ENCODE results near the gene ADCY9.

Gene ADCY9

GRCh38 chr16:4141604-4142003 lies 25.4 kb upstream of the ADCY9 start:
- H3K4me3 ChIP-seq (ENCODE audit: low read depth in 1 of 2, low read length in 2 of 2), result no peak overlapping the region
- H3K36me3 ChIP-seq (ENCODE audit: control insufficient read depth in 1 of 2, insufficient read depth in 2 of 2, low read length in 2 of 2), result no peaks in the 10 kb centered on the region
- H3K27ac ChIP-seq (ENCODE audit: low read length), result no peak overlapping the region
- H3K9me3 ChIP-seq (ENCODE audit: control insufficient read depth in 1 of 2, low read length in 2 of 2), result no peaks in the 10 kb centered on the region
- no peaks in the 10 kb centered on the region for H3K4me1 ChIP-seq (ENCODE audit: control insufficient read depth in 1 of 2, insufficient read depth in 2 of 2, low read length in 2 of 2)
- no peaks in the 10 kb centered on the region for H3K27me3 ChIP-seq (ENCODE audit: low read depth, low read length)

DNA sequence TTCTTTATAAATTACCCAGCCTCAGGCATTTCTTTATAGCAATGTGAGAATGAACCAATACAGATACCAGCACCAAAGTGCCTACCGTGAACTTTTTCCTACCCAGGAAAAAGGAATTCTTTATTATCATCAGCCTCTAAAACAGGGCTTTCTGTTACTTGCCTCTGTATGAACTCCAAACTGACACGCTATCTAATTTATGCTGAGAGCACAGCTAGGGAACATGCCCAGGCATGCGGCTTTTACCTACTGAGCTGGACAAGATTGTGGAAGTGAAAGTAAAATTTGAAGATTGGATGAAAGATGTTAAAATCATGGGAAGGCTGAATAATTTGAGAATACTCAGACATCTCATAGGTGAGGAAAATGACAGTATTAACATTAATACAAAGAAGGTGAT lies 24.4 kb upstream of the ADCY9 start:
- Histone ChIP-seq H3K36me3 (ENCODE audit: control insufficient read depth in 1 of 2, insufficient read depth in 2 of 2, low read length in 2 of 2) (no peaks in the 10 kb centered on the region), H3K27ac (ENCODE audit: low read length) (no peak overlapping the region), H3K9me3 (ENCODE audit: control insufficient read depth in 1 of 2, low read length in 2 of 2) (no peaks in the 10 kb centered on the region), H3K27me3 (ENCODE audit: low read depth, low read length) (no peaks in the 10 kb centered on the region), H3K4me3 (ENCODE audit: low read depth in 1 of 2, low read length in 2 of 2) (no peak overlapping the region), H3K4me1 (ENCODE audit: control insufficient read depth in 1 of 2, insufficient read depth in 2 of 2, low read length in 2 of 2) (no peaks in the 10 kb centered on the region)

DNA sequence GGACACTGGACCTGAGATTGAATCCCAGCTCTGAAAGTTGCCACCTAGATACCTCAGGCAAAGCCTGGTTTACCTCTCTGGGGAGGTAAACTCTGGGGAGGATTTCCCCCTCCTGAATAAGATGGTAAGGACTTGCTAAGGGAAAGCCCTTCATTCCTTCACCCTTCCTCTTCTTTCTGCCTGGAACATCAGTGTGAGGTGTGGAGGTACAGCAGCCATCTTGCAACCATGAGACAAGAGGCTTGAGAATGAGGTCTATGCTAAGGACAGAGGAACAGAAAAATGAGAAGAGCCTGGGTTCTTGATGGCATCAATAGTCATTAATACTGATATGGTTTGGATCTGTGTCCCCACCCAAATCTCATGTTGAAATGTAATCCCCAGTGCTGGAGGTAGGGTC lies 23.7 kb upstream of the ADCY9 start:
- Histone ChIP-seq H3K9me3 (ENCODE audit: control insufficient read depth in 1 of 2, low read length in 2 of 2) (no peaks in the 10 kb centered on the region), H3K36me3 (ENCODE audit: control insufficient read depth in 1 of 2, insufficient read depth in 2 of 2, low read length in 2 of 2) (no peaks in the 10 kb centered on the region), H3K4me3 (ENCODE audit: low read depth in 1 of 2, low read length in 2 of 2) (no peak overlapping the region), H3K27me3 (ENCODE audit: low read depth, low read length) (no peaks in the 10 kb centered on the region), H3K27ac (ENCODE audit: low read length) (no peak overlapping the region), H3K4me1 (ENCODE audit: control insufficient read depth in 1 of 2, insufficient read depth in 2 of 2, low read length in 2 of 2) (no peaks in the 10 kb centered on the region)

DNA sequence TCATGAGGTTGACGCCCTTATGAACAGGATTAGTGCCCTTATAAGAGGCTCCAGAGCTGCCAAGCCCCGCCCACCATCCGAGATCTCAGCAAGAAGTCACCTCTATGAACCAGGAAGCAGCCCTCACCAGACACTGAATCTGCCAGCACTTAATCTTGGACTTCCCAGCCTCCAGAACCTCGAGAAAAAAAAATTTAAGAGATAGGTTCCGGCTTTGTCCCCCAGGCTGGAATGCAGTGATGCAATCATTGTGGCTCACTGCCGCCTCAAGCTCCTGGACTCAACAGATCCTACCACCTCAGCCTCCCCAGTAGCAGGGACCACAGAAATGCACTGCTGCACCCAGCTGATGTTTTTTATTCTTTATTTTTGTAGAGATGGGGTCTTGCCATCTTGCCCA lies 22.5 kb upstream of the ADCY9 start:
- H3K27me3 ChIP-seq (ENCODE audit: low read depth, low read length), result no peaks in the 10 kb centered on the region
- no peak overlapping the region for H3K27ac ChIP-seq (ENCODE audit: low read length)
- H3K4me1 ChIP-seq (ENCODE audit: control insufficient read depth in 1 of 2, insufficient read depth in 2 of 2, low read length in 2 of 2), result no peaks in the 10 kb centered on the region
- H3K36me3 ChIP-seq (ENCODE audit: control insufficient read depth in 1 of 2, insufficient read depth in 2 of 2, low read length in 2 of 2), result no peaks in the 10 kb centered on the region
- H3K9me3 ChIP-seq (ENCODE audit: control insufficient read depth in 1 of 2, low read length in 2 of 2), result no peaks in the 10 kb centered on the region
- no peak overlapping the region for H3K4me3 ChIP-seq (ENCODE audit: low read depth in 1 of 2, low read length in 2 of 2)

- no peaks in the 10 kb centered on the region for H3K9me3 ChIP-seq (ENCODE audit: control insufficient read depth in 1 of 2, low read length in 2 of 2)
- H3K4me3 ChIP-seq (ENCODE audit: low read depth in 1 of 2, low read length in 2 of 2), result no peak overlapping the region
- H3K36me3 ChIP-seq (ENCODE audit: control insufficient read depth in 1 of 2, insufficient read depth in 2 of 2, low read length in 2 of 2), result no peaks in the 10 kb centered on the region
- H3K27ac ChIP-seq (ENCODE audit: low read length), result no peak overlapping the region
- no peaks in the 10 kb centered on the region for H3K27me3 ChIP-seq (ENCODE audit: low read depth, low read length)
- H3K4me1 ChIP-seq (ENCODE audit: control insufficient read depth in 1 of 2, insufficient read depth in 2 of 2, low read length in 2 of 2), result no peaks in the 10 kb centered on the region
Observed at GRCh38 chr16:4137438-4137837, 21.2 kb upstream of the ADCY9 start.

DNA sequence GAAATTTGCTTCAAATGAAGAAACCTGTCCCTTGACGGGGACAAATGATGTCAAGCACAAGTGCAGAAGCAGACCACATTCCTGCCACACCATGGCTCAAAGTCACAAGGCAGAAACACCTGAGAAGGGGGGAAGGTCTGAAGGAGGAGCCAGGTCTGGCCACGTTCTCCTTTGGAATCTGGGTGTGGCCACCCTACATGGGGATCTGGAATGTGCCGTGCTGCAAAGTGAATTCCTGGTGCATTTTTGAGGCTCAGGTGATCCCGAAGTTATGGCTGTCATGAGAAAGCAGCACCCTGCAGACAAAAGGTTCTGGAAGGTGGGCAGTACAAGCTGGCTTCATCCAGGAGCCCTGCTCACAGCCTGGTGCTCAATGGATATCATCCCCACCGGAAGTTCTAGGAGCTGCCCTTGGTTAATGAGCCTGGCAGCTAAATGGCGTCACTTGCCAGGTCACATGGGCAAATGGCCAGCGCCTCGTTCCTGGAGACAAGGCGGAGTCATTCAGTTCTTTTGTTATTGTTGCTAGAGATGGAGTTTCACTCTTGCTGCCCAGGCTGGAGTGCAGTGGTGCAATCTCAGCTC lies 20.1 kb upstream of the ADCY9 start:
- H3K36me3 ChIP-seq (ENCODE audit: control insufficient read depth in 1 of 2, insufficient read depth in 2 of 2, low read length in 2 of 2), result no peaks in the 10 kb centered on the region
- H3K27ac ChIP-seq (ENCODE audit: low read length), result no peak overlapping the region
- H3K27me3 ChIP-seq (ENCODE audit: low read depth, low read length), result no peaks in the 10 kb centered on the region
- no peaks in the 10 kb centered on the region for H3K4me1 ChIP-seq (ENCODE audit: control insufficient read depth in 1 of 2, insufficient read depth in 2 of 2, low read length in 2 of 2)
- H3K4me3 ChIP-seq (ENCODE audit: low read depth in 1 of 2, low read length in 2 of 2), result no peak overlapping the region
- no peaks in the 10 kb centered on the region for H3K9me3 ChIP-seq (ENCODE audit: control insufficient read depth in 1 of 2, low read length in 2 of 2)

- H3K27ac ChIP-seq (ENCODE audit: low read length), result no peak overlapping the region
- H3K4me3 ChIP-seq (ENCODE audit: low read depth in 1 of 2, low read length in 2 of 2), result no peak overlapping the region
- no peaks in the 10 kb centered on the region for H3K9me3 ChIP-seq (ENCODE audit: control insufficient read depth in 1 of 2, low read length in 2 of 2)
- H3K36me3 ChIP-seq (ENCODE audit: control insufficient read depth in 1 of 2, insufficient read depth in 2 of 2, low read length in 2 of 2), result no peaks in the 10 kb centered on the region
- H3K27me3 ChIP-seq (ENCODE audit: low read depth, low read length), result no peaks in the 10 kb centered on the region
- H3K4me1 ChIP-seq (ENCODE audit: control insufficient read depth in 1 of 2, insufficient read depth in 2 of 2, low read length in 2 of 2), result no peaks in the 10 kb centered on the region
Observed at GRCh38 chr16:4135537-4135936, 19.3 kb upstream of the ADCY9 start.

- H3K4me1 ChIP-seq (ENCODE audit: control insufficient read depth in 1 of 2, insufficient read depth in 2 of 2, low read length in 2 of 2), result no peaks in the 10 kb centered on the region
- H3K9me3 ChIP-seq (ENCODE audit: control insufficient read depth in 1 of 2, low read length in 2 of 2), result no peaks in the 10 kb centered on the region
- H3K27ac ChIP-seq (ENCODE audit: low read length), result no peak overlapping the region
- no peaks in the 10 kb centered on the region for H3K36me3 ChIP-seq (ENCODE audit: control insufficient read depth in 1 of 2, insufficient read depth in 2 of 2, low read length in 2 of 2)
- no peaks in the 10 kb centered on the region for H3K27me3 ChIP-seq (ENCODE audit: low read depth, low read length)
- no peak overlapping the region for H3K4me3 ChIP-seq (ENCODE audit: low read depth in 1 of 2, low read length in 2 of 2)
Observed at GRCh38 chr16:4133897-4134372, 17.7 kb upstream of the ADCY9 start.

DNA sequence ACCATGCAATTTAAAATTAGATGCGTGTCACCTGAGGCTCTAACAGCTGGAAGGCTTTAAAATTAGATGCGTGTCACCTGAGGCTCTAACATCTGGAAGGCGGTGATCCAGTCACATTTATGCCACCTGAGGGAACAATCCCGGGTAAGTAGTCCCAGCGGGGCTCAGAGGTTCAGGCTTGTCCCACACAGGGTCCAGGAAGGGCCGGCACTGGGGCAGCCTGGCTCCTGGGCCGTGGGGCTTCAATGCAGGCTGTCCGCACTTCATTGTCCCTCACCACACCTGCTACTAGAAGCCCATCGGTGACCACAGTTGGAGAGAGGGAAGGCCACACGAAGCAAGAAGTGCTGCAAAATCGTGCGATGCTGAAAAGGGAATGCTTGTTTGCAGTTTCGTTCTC lies 15.4 kb upstream of the ADCY9 start:
- Histone ChIP-seq H3K4me3 (ENCODE audit: low read depth in 1 of 2, low read length in 2 of 2) (no peak overlapping the region), H3K36me3 (ENCODE audit: control insufficient read depth in 1 of 2, insufficient read depth in 2 of 2, low read length in 2 of 2) (no peaks in the 10 kb centered on the region), H3K27ac (ENCODE audit: low read length) (no peak overlapping the region), H3K27me3 (ENCODE audit: low read depth, low read length) (no peaks in the 10 kb centered on the region), H3K4me1 (ENCODE audit: control insufficient read depth in 1 of 2, insufficient read depth in 2 of 2, low read length in 2 of 2) (no peaks in the 10 kb centered on the region), H3K9me3 (ENCODE audit: control insufficient read depth in 1 of 2, low read length in 2 of 2) (no peaks in the 10 kb centered on the region)

- H3K27me3 ChIP-seq (ENCODE audit: low read depth, low read length), result no peaks in the 10 kb centered on the region
- H3K9me3 ChIP-seq (ENCODE audit: control insufficient read depth in 1 of 2, low read length in 2 of 2), result no peaks in the 10 kb centered on the region
Observed at GRCh38 chr16:4124535-4125294, 8.5 kb upstream of the ADCY9 start.

GRCh38 chr16:4123616-4124300 lies 7.5 kb upstream of the ADCY9 start:
- no peaks in the 10 kb centered on the region for H3K9me3 ChIP-seq (ENCODE audit: control insufficient read depth in 1 of 2, low read length in 2 of 2)
- no peaks in the 10 kb centered on the region for H3K27me3 ChIP-seq (ENCODE audit: low read depth, low read length)
- no peaks in the 10 kb centered on the region for H3K36me3 ChIP-seq (ENCODE audit: control insufficient read depth in 1 of 2, insufficient read depth in 2 of 2, low read length in 2 of 2)
- H3K4me3 ChIP-seq (ENCODE audit: low read depth in 1 of 2, low read length in 2 of 2), result no peak overlapping the region
- H3K27ac ChIP-seq (ENCODE audit: low read length), result no peak overlapping the region
- H3K4me1 ChIP-seq (ENCODE audit: control insufficient read depth in 1 of 2, insufficient read depth in 2 of 2, low read length in 2 of 2), result no peaks in the 10 kb centered on the region

More at GRCh38 chr16:4124535-4125294, 8.5 kb upstream of the ADCY9 start:
- no peak overlapping the region for H3K27ac ChIP-seq (ENCODE audit: low read length)
- no peak overlapping the region for H3K4me3 ChIP-seq (ENCODE audit: low read depth in 1 of 2, low read length in 2 of 2)
- H3K36me3 ChIP-seq (ENCODE audit: control insufficient read depth in 1 of 2, insufficient read depth in 2 of 2, low read length in 2 of 2), result no peaks in the 10 kb centered on the region
- H3K4me1 ChIP-seq (ENCODE audit: control insufficient read depth in 1 of 2, insufficient read depth in 2 of 2, low read length in 2 of 2), result no peaks in the 10 kb centered on the region

All from muscle layer of duodenum (tissue), 2 donors.